Spleen (tissue), 11 donors: ENCODE results near the gene SREK1IP1. TPM values are rescaled to one million over a fixed set of nuclear protein-coding genes. Genes with fewer than 3 reads are reported as not detected.

ENCODE experiments used
- DNase-seq: peaks from one replicate; pipeline ENCODE4 v3.0.0-alpha.2; 2020
- H3K27ac ChIP-seq, 8 donors: fragments of 200-600 bp; sonication (generic) in 7 of 8; 1 replicate in 4 of 8; 2 replicates in 4 of 8; pipeline versions ENCODE4 v1.5.0 to v1.8.0; 2016 to 2021; ENCODE audit warnings: inconsistent platforms in 4 of 8, mild to moderate bottlenecking in 4 of 8, moderate library complexity in 1 of 8
- H3K27me3 ChIP-seq, 7 donors: fragments of 200-600 bp; sonication (generic) in 6 of 7; replicated peaks in 1 of 7; 1 replicate in 4 of 7; 2 replicates in 3 of 7; pipeline versions ENCODE4 v1.5.0 to v1.8.0; 2016 to 2021; ENCODE audit warnings: inconsistent platforms in 3 of 7, mild to moderate bottlenecking in 1 of 7
- H3K36me3 ChIP-seq, 6 donors: fragments of 200-600 bp; sonication (generic) in 5 of 6; 1 replicate in 4 of 6; 2 replicates in 2 of 6; pipeline versions ENCODE4 v1.5.0 to v1.8.0; 2016 to 2021; ENCODE audit warnings: inconsistent platforms in 2 of 6
- H3K4me1 ChIP-seq, 6 donors: fragments of 200-600 bp; sonication (generic) in 5 of 6; 1 replicate in 3 of 6; 2 replicates in 3 of 6; pipeline versions ENCODE4 v1.5.0 to v1.8.0; 2016 to 2021; ENCODE audit warnings: inconsistent platforms in 3 of 6
- H3K4me3 ChIP-seq, 8 donors: fragments of 200-600 bp; sonication (generic) in 7 of 8; 1 replicate in 4 of 8; 2 replicates in 4 of 8; pipeline versions ENCODE4 v1.5.0 to v1.8.0; 2016 to 2021; ENCODE audit warnings: inconsistent platforms in 4 of 8, mild to moderate bottlenecking in 4 of 8, moderate library complexity in 2 of 8
- H3K9me3 ChIP-seq, 8 donors: fragments of 200-600 bp; sonication (generic) in 7 of 8; 1 replicate in 4 of 8; 2 replicates in 4 of 8; pipeline versions ENCODE4 v1.5.0 to v1.8.0; 2016 to 2021; ENCODE audit warnings: inconsistent platforms in 4 of 8
- CTCF ChIP-seq, 11 experiments: fragments of 200-600 bp in 7 of 11; fragments of 450-650 bp in 4 of 11; sonication (generic) in 4 of 11; IDR thresholded peaks in 8 of 11; conservative IDR thresholded peaks in 3 of 11; 1 replicate in 7 of 11; 2 replicates in 4 of 11; pipeline versions ENCODE4 v1.4.0 to v1.8.0; 2016 to 2021; ENCODE audit warnings: antibody characterized with exemption in 11 of 11, inconsistent platforms in 4 of 11, mild to moderate bottlenecking in 1 of 11
- POLR2A ChIP-seq, 3 donors: fragments of 450-650 bp; IDR thresholded peaks; one replicate each; pipeline ENCODE4 v1.5.1; 2017; ENCODE audit warnings: antibody characterized with exemption in 3 of 3, mild to moderate bottlenecking in 1 of 3
- POLR2AphosphoS5 ChIP-seq, 3 donors: sonication (generic); formaldehyde crosslinking; IDR thresholded peaks; one replicate each; pipeline ENCODE4 v1.5.1; 2017; ENCODE audit warnings: antibody characterized with exemption in 3 of 3
- WGBS, 5 donors: extraction: QIAGEN DNeasy Blood & Tissue Kit in 3 of 5; methylation state at CpG; one replicate each; pipeline versions ENCODE4 v1.1.5 to v1.1.7; 2013 to 2018; 5-methylcytosine and 5-hydroxymethylcytosine counted together
- intact Hi-C: fragments of 100-400 bp; cut with DNase I; formaldehyde crosslinking; loops from one replicate; pipeline ENCODE4 v1.15.0; 2023; ENCODE audit warnings: low total_unique reads
- polyA plus RNA-seq, 3 donors: library from polyadenylated mRNA; stranded (reverse); fragments of 200-250 nt; gene quantifications; one replicate each; pipeline ENCODE4 v1.2.1, GENCODE V29; 2013
- total RNA-seq, 7 donors: library from RNA; depleted of rRNA in 3 of 7; stranded (reverse); fragments of >200 nt in 3 of 7; fragmentation: NEBNext Ultra II Directional in 4 of 7; extraction: Animal tissue kit (Norgen Biotek cat#: 25700) in 4 of 7; gene quantifications; one replicate each; pipeline versions ENCODE4 v1.1.0 to v1.2.1, GENCODE V29; 2016 to 2021
- donor health status: healthy with polysubstance abuse.
- donor health status: DM: no; HTN: no; CAD: no; lungs with moderate emphysema.
- donor health status: DM: no; HTN: no; CAD: no.
- donor health status: Bipolar disorder and iron deficiency.
- donor health status: healthy.
- donor health status: DM: no; HTN: no; CAD: no.
- donor health status: DM: yes; HTN: yes; CAD: no.

SREK1IP1 gene
- total and polyA plus RNA-seq, 10 donors = 10.5 to 27.3 (median 16.5) TPM

GRCh38 chr5:64789457-64789856, 21.0 kb upstream of the SREK1IP1 start:
- DNase-seq = no peak
- no peak for TF ChIP-seq POLR2AphosphoS5 (IDR thresholded peaks at IDR 0.05)
- TF ChIP-seq CTCF (IDR thresholded peaks at IDR 0.05 in 8 of 11, conservative IDR thresholded peaks at IDR 0.05 in 3 of 11) = no peak
- no peak for TF ChIP-seq POLR2A (IDR thresholded peaks at IDR 0.05)
- H3K27me3 ChIP-seq = no peaks in the 10 kb centered on the region
- H3K9me3 ChIP-seq = no peaks in the 10 kb centered on the region
- no peak overlapping the region for H3K27ac ChIP-seq
- H3K4me1 ChIP-seq = peaks cover 0 to 7% (median 0%) of the 10 kb centered on the region in 6 donors
- H3K4me3 ChIP-seq = no peak overlapping the region
- intact Hi-C loops = no loop called here
- H3K36me3 ChIP-seq = peaks cover 0 to 68% (median 13%) of the 10 kb centered on the region in 6 donors
- 75 to 89% (median 86%) methylated on average over 3 of the region's 3 CpGs for WGBS, 5 donors

GRCh38 chr5:64788156-64788555, 19.7 kb upstream of the SREK1IP1 start:
- DNase-seq = no peak
- Histone ChIP-seq H3K27ac (no peak overlapping the region), H3K4me3 (no peak overlapping the region), H3K4me1 (peaks cover 0 to 10% (median 0%) of the 10 kb centered on the region in 6 donors), H3K9me3 (no peaks in the 10 kb centered on the region), H3K27me3 (no peaks in the 10 kb centered on the region), H3K36me3 (peaks cover 0 to 60% (median 13%) of the 10 kb centered on the region in 6 donors)
- intact Hi-C loops = no loop called here
- WGBS, 5 donors = 92 to 96% (median 95%) methylated on average over 2 of the region's 2 CpGs
- TF ChIP-seq CTCF (IDR thresholded peaks at IDR 0.05 in 8 of 11, conservative IDR thresholded peaks at IDR 0.05 in 3 of 11) = no peak
- TF ChIP-seq POLR2A (IDR thresholded peaks at IDR 0.05) = no peak
- TF ChIP-seq POLR2AphosphoS5 (IDR thresholded peaks at IDR 0.05) = no peak

GRCh38 chr5:64786372-64786771, 17.9 kb upstream of the SREK1IP1 start:
- intact Hi-C loops = no loop called here

More at GRCh38 chr5:64786372-64786771, 17.9 kb upstream of the SREK1IP1 start:
- Histone ChIP-seq H3K4me3 (no peak overlapping the region), H3K27ac (no peak overlapping the region), H3K27me3 (no peaks in the 10 kb centered on the region), H3K4me1 (peaks cover 0 to 10% (median 0%) of the 10 kb centered on the region in 6 donors), H3K9me3 (no peaks in the 10 kb centered on the region), H3K36me3 (peaks cover 0 to 61% (median 13%) of the 10 kb centered on the region in 6 donors)
- DNase-seq = no peak
- 89 to 96% (median 91%) methylated on average over 2 of the region's 2 CpGs for WGBS, 5 donors
- TF ChIP-seq CTCF (IDR thresholded peaks at IDR 0.05 in 8 of 11, conservative IDR thresholded peaks at IDR 0.05 in 3 of 11) (no peak), POLR2AphosphoS5 (IDR thresholded peaks at IDR 0.05) (no peak), POLR2A (IDR thresholded peaks at IDR 0.05) (no peak)
